Measurements from ENCODE around the gene ACBD4. TPM values are rescaled to one million over a fixed set of nuclear protein-coding genes. Genes with fewer than 3 reads are reported as not detected.
A peak's percentile ranks its signal among the peaks of the same experiment; 100 is the strongest.

ACBD4 gene
- total RNA-seq, 1 donor from 2014 or later, result 3.9 TPM

- peak overlapping the region; percentile 71 for H3K4me2 ChIP-seq (ENCODE audit: low read length)
- FAIRE-seq (no peak), DNase-seq (ENCODE audit: low read depth) (peak; percentile 66)
- H3K4me3 ChIP-seq (ENCODE audit: insufficient read depth, low read depth, low read length), result no peak overlapping the region
- no peaks in the 10 kb centered on the region for H3K79me2 ChIP-seq (ENCODE audit: insufficient read depth, low read length)
- H4K20me1 ChIP-seq (ENCODE audit: insufficient read depth, low read length), result no peaks in the 10 kb centered on the region
- peak overlapping the region; percentile 55 for H3K27ac Mint-ChIP-seq (ENCODE audit: unreplicated experiment)
- peaks cover 23% of the 10 kb centered on the region for H3K4me1 Mint-ChIP-seq (ENCODE audit: low read depth, unreplicated experiment)
- H3K27me3 ChIP-seq (ENCODE audit: insufficient read depth, low read length), result no peaks in the 10 kb centered on the region
- H3K36me3 ChIP-seq (ENCODE audit: insufficient read depth, low read length), result no peaks in the 10 kb centered on the region
- TF ChIP-seq CTCF (IDR thresholded peaks at IDR 0.05; ENCODE audit: insufficient read depth, low read depth, low read length) (no peak), EZH2 (IDR thresholded peaks at IDR 0.05; ENCODE audit: insufficient read depth, low read length) (no peak)
- peak overlapping the region; percentile 46 for H3K9ac ChIP-seq (ENCODE audit: low read length)
- no peaks in the 10 kb centered on the region for H3K9me3 ChIP-seq (ENCODE audit: insufficient read depth, low read depth, low read length)
- peaks cover 9% of the 10 kb centered on the region for H3K36me3 Mint-ChIP-seq (ENCODE audit: low read depth, unreplicated experiment)
- H3K27ac ChIP-seq (ENCODE audit: low read depth, low read length), result peak overlapping the region; percentile 42
- H3K27me3 Mint-ChIP-seq (ENCODE audit: low read depth, unreplicated experiment), result no peaks in the 10 kb centered on the region
- H3K4me3 Mint-ChIP-seq (ENCODE audit: unreplicated experiment), result no peak overlapping the region
- peak overlapping the region; percentile 72 for H2AFZ ChIP-seq (ENCODE audit: low read depth, low read length)
- H3K9me3 Mint-ChIP-seq (ENCODE audit: unreplicated experiment), result no peaks in the 10 kb centered on the region
- peaks cover 31% of the 10 kb centered on the region for H3K4me1 ChIP-seq (ENCODE audit: insufficient read depth, low read length)
These were observed 37.2 kb downstream of the ACBD4 start for GRCh38 chr17:45172541-45173286.

DNA sequence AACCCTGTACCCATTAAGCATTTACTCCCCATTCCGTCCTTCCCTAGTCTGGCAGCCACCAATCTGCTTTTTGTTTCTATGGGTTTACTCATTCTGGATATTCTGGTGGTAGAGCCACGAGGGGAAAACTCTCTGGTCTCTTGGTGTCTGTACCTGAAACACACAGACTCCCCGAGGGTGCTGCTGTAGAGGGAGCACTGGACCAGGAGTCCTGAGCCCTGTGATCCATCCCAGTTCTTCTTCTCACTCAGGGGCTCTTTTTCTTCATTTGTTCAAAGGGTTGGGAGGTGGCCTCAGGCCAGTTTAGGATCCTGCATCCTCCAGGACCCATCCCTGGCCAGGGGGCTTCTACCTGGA is 40.2 kb downstream of the ACBD4 start:
- no peaks in the 10 kb centered on the region for H3K9me3 Mint-ChIP-seq (ENCODE audit: unreplicated experiment)
- DNase-seq (ENCODE audit: low read depth), result no peak
- H3K4me2 ChIP-seq (ENCODE audit: low read length), result no peak overlapping the region
- H3K4me3 ChIP-seq (ENCODE audit: insufficient read depth, low read depth, low read length), result no peak overlapping the region
- H3K36me3 Mint-ChIP-seq (ENCODE audit: low read depth, unreplicated experiment), result peaks cover 3% of the 10 kb centered on the region
- H3K27me3 Mint-ChIP-seq (ENCODE audit: low read depth, unreplicated experiment), result no peaks in the 10 kb centered on the region
- no peak for FAIRE-seq
- H3K9ac ChIP-seq (ENCODE audit: low read length), result no peak overlapping the region
- H3K27ac Mint-ChIP-seq (ENCODE audit: unreplicated experiment), result no peak overlapping the region
- H3K27me3 ChIP-seq (ENCODE audit: insufficient read depth, low read length), result no peaks in the 10 kb centered on the region
- H3K27ac ChIP-seq (ENCODE audit: low read depth, low read length), result no peak overlapping the region
- no peak overlapping the region for H2AFZ ChIP-seq (ENCODE audit: low read depth, low read length)
- peaks cover 24% of the 10 kb centered on the region for H3K4me1 ChIP-seq (ENCODE audit: insufficient read depth, low read length)
- H3K9me3 ChIP-seq (ENCODE audit: insufficient read depth, low read depth, low read length), result no peaks in the 10 kb centered on the region
- H3K79me2 ChIP-seq (ENCODE audit: insufficient read depth, low read length), result no peaks in the 10 kb centered on the region
- no peak overlapping the region for H3K4me3 Mint-ChIP-seq (ENCODE audit: unreplicated experiment)
- no peaks in the 10 kb centered on the region for H4K20me1 ChIP-seq (ENCODE audit: insufficient read depth, low read length)
- TF ChIP-seq EZH2 (IDR thresholded peaks at IDR 0.05; ENCODE audit: insufficient read depth, low read length), result no peak
- TF ChIP-seq CTCF (IDR thresholded peaks at IDR 0.05; ENCODE audit: insufficient read depth, low read depth, low read length), result no peak
- H3K4me1 Mint-ChIP-seq (ENCODE audit: low read depth, unreplicated experiment), result peaks cover 19% of the 10 kb centered on the region
- H3K36me3 ChIP-seq (ENCODE audit: insufficient read depth, low read length), result no peaks in the 10 kb centered on the region

- H3K27ac Mint-ChIP-seq (ENCODE audit: unreplicated experiment), result no peak overlapping the region
- H3K4me3 ChIP-seq (ENCODE audit: insufficient read depth, low read depth, low read length), result no peak overlapping the region
- FAIRE-seq (no peak), DNase-seq (ENCODE audit: low read depth) (no peak)
- no peak overlapping the region for H3K4me3 Mint-ChIP-seq (ENCODE audit: unreplicated experiment)
- no peak overlapping the region for H3K9ac ChIP-seq (ENCODE audit: low read length)
- TF ChIP-seq EZH2 (IDR thresholded peaks at IDR 0.05; ENCODE audit: insufficient read depth, low read length) (no peak), CTCF (IDR thresholded peaks at IDR 0.05; ENCODE audit: insufficient read depth, low read depth, low read length) (no peak)
- no peak overlapping the region for H2AFZ ChIP-seq (ENCODE audit: low read depth, low read length)
- H4K20me1 ChIP-seq (ENCODE audit: insufficient read depth, low read length), result no peaks in the 10 kb centered on the region
- H3K4me2 ChIP-seq (ENCODE audit: low read length), result no peak overlapping the region
- no peaks in the 10 kb centered on the region for H3K36me3 Mint-ChIP-seq (ENCODE audit: low read depth, unreplicated experiment)
- no peaks in the 10 kb centered on the region for H3K9me3 ChIP-seq (ENCODE audit: insufficient read depth, low read depth, low read length)
- no peaks in the 10 kb centered on the region for H3K9me3 Mint-ChIP-seq (ENCODE audit: unreplicated experiment)
- no peaks in the 10 kb centered on the region for H3K36me3 ChIP-seq (ENCODE audit: insufficient read depth, low read length)
- H3K79me2 ChIP-seq (ENCODE audit: insufficient read depth, low read length), result no peaks in the 10 kb centered on the region
- no peaks in the 10 kb centered on the region for H3K27me3 ChIP-seq (ENCODE audit: insufficient read depth, low read length)
- H3K4me1 Mint-ChIP-seq (ENCODE audit: low read depth, unreplicated experiment), result peaks cover 6% of the 10 kb centered on the region
- H3K27ac ChIP-seq (ENCODE audit: low read depth, low read length), result no peak overlapping the region
- peaks cover 6% of the 10 kb centered on the region for H3K4me1 ChIP-seq (ENCODE audit: insufficient read depth, low read length)
- no peaks in the 10 kb centered on the region for H3K27me3 Mint-ChIP-seq (ENCODE audit: low read depth, unreplicated experiment)
These were observed 42.1 kb downstream of the ACBD4 start for GRCh38 chr17:45177563-45177962.
